ENCODE measurements around the gene PRRG2.

The PRRG2 gene

GRCh38 chr19:49573009-49573408 is 8.1 kb upstream of the PRRG2 start:
- POLR2A ChIA-PET, result no interaction called here
- CTCF ChIA-PET, result interaction anchor here (0.7 to 7.0 kb wide), 4 partner anchors 10 to 102 kb away, joined by 3 to 57 read pairs (median 4); no protein-coding TSS in a partner anchor

DNA sequence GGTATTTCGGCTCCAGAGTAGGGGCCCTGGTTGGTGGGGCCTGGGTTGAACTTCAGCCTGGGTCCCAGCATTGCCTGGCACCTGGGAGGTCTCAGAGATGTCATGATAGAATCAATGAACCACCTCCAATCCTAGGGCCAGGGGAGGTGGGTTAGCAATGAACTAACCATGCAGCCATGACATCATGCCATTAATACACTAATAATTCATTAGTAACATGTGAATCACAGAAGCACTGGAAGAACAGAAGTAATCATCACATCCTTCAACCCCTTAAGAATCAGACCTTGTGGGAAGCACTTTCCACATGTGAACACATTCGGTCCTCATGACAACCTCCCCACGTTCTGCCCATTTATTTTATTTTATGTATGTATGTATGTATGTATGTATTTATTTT is 7.7 kb upstream of the PRRG2 start:
- CTCF ChIA-PET, result interaction anchor here (0.7 to 7.0 kb wide), 5 partner anchors 10 to 101 kb away, joined by 3 to 57 read pairs (median 4); no protein-coding TSS in a partner anchor

More at GRCh38 chr19:49573009-49573408, 8.1 kb upstream of the PRRG2 start:
- DNase-seq (ENCODE audit: extremely low spot score), result no peak
- no peak for TF ChIP-seq CTCF (IDR thresholded peaks at IDR 0.05; ENCODE audit: control extremely low read depth, extremely low read depth, low read depth, missing control alignments)

GRCh38 chr19:49574206-49574755 is 6.8 kb upstream of the PRRG2 start:
- CTCF ChIA-PET, result interaction anchor here (0.9 to 7.0 kb wide), 5 partner anchors 12 to 69 kb away, joined by 3 to 57 read pairs (median 4); no protein-coding TSS in a partner anchor
- no peak for DNase-seq (ENCODE audit: extremely low spot score)
- no peak for TF ChIP-seq CTCF (IDR thresholded peaks at IDR 0.05; ENCODE audit: control extremely low read depth, extremely low read depth, low read depth, missing control alignments)

More for the DNA sequence above, 7.7 kb upstream of the PRRG2 start:
- POLR2A ChIA-PET, result no interaction called here
- TF ChIP-seq CTCF (IDR thresholded peaks at IDR 0.05; ENCODE audit: control extremely low read depth, extremely low read depth, low read depth, missing control alignments), result no peak
- no peak for DNase-seq (ENCODE audit: extremely low spot score)

DNA sequence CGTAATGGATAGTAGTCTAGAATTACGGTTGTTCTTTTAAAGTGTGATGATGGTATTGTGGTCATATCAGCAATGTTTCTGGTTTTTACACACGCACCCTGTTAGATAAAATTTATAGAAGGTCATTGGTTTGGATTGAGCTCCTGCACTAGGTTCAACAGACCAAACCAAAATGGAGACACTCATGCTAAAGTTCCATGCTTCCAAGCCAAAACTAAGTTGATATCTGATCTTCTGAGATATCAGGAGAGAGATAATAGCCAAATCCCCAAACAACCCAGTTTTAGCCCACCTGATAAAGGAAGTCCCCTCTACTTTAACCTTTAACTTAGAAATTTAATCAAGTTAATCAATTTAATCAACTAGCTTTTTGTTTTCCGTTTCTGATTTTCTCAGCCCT is 1.9 kb upstream of the PRRG2 start:
- POLR2A ChIA-PET, result interaction anchor here (0.6 to 1.7 kb wide), 5 partner anchors 9 to 115 kb away, joined by 3 to 8 read pairs (median 4); partner anchors contain the start of gene RRAS
- CTCF ChIA-PET, result interaction anchor here (1.0 to 4.6 kb wide), 7 partner anchors 9 to 371 kb away, joined by 3 to 59 read pairs (median 5); partner anchors contain the start of gene RRAS
- no peak for DNase-seq (ENCODE audit: extremely low spot score)
- no peak for TF ChIP-seq CTCF (IDR thresholded peaks at IDR 0.05; ENCODE audit: control extremely low read depth, extremely low read depth, low read depth, missing control alignments)

More at GRCh38 chr19:49574206-49574755, 6.8 kb upstream of the PRRG2 start:
- POLR2A ChIA-PET, result no interaction called here

DNA sequence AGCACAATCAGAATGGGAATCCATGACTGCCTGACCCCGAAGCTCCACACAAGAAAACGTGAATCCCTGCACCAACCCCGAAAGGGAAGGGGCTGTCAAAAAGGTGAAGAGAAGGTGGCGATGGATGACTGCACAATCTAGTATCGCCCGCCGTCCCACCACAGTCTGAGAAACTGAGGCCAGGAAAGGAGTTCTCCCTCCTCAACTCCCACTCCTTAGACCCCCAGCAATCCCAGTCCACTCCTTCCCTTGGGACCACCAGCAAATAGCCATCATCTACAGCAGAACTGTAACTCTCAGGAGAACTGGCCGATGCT is 1.2 kb upstream of the PRRG2 start:
- no peak for TF ChIP-seq CTCF (IDR thresholded peaks at IDR 0.05; ENCODE audit: control extremely low read depth, extremely low read depth, low read depth, missing control alignments)
- POLR2A ChIA-PET, result interaction anchor here (0.5 to 1.7 kb wide), 11 partner anchors 10 to 200 kb away, joined by 3 to 6 read pairs (median 4); partner anchors contain the start of genes AP2A1, RRAS and SCAF1
- no peak for DNase-seq (ENCODE audit: extremely low spot score)
- CTCF ChIA-PET, result interaction anchor here (1.0 to 4.6 kb wide), 11 partner anchors 10 to 372 kb away, joined by 3 to 59 read pairs (median 4); partner anchors contain the start of gene RRAS

- DNase-seq (ENCODE audit: extremely low spot score), result peak; percentile 91
- POLR2A ChIA-PET, result interaction anchor here (0.5 to 1.7 kb wide), 13 partner anchors 10 to 200 kb away, joined by 3 to 11 read pairs (median 4); partner anchors contain the start of genes AP2A1, RRAS and SCAF1
- CTCF ChIA-PET, result interaction anchor here (0.7 to 4.6 kb wide), 12 partner anchors 10 to 372 kb away, joined by 3 to 59 read pairs (median 4); no protein-coding TSS in a partner anchor
- TF ChIP-seq CTCF (IDR thresholded peaks at IDR 0.05; ENCODE audit: control extremely low read depth, extremely low read depth, low read depth, missing control alignments), result no peak
Measured at GRCh38 chr19:49580264-49581006, 681 bp upstream of the PRRG2 start, which contains the start of gene NOSIP. NOSIP (minus strand) TSS chr19:49580556; CDS start chr19:49560691, 19,865 bp downstream.
